ENCODE data around the gene CARMIL1.

Gene CARMIL1

GRCh38 chr6:25645916-25646315, 366.7 kb downstream of the CARMIL1 start:
- H3K9ac ChIP-seq (ENCODE audit: low read depth, low read length, poor library complexity, severe bottlenecking), result no peak overlapping the region
- no peaks in the 10 kb centered on the region for H3K27me3 ChIP-seq (ENCODE audit: insufficient read depth, low read length, poor library complexity, severe bottlenecking)
- no peak overlapping the region for H3K4me3 ChIP-seq (ENCODE audit: low read length, poor library complexity, severe bottlenecking)
- H3F3A ChIP-seq (ENCODE audit: low read depth), result no peaks in the 10 kb centered on the region
- H3K36me3 ChIP-seq (ENCODE audit: insufficient read depth, low read length), result no peaks in the 10 kb centered on the region
- H3K4me1 ChIP-seq (ENCODE audit: insufficient read depth, low read length, poor library complexity, severe bottlenecking), result no peaks in the 10 kb centered on the region
- no peaks in the 10 kb centered on the region for H4K20me1 ChIP-seq (ENCODE audit: insufficient read depth, low read length, poor library complexity, severe bottlenecking)
- no peaks in the 10 kb centered on the region for H3K9me3 ChIP-seq (ENCODE audit: insufficient read depth, low read depth, low read length)
- no peak overlapping the region for H2AFZ ChIP-seq (ENCODE audit: low read length)
- no peak for TF ChIP-seq CTCF (conservative IDR thresholded peaks at IDR 0.05; ENCODE audit: low read length)
- TF ChIP-seq EZH2phosphoT487 (IDR thresholded peaks at IDR 0.05; ENCODE audit: borderline replicate concordance), result no peak
- no peaks in the 10 kb centered on the region for H3K79me2 ChIP-seq (ENCODE audit: insufficient read depth, low read length)
- H3K4me2 ChIP-seq (ENCODE audit: low read depth, low read length, poor library complexity, severe bottlenecking), result no peak overlapping the region
- no peaks in the 10 kb centered on the region for H3K9me2 ChIP-seq (replicated peaks; ENCODE audit: low read depth, low read length)

- Histone ChIP-seq H3K27me3 (ENCODE audit: insufficient read depth, low read length, poor library complexity, severe bottlenecking) (no peaks in the 10 kb centered on the region), H3K4me2 (ENCODE audit: low read depth, low read length, poor library complexity, severe bottlenecking) (no peak overlapping the region), H3K4me3 (ENCODE audit: low read length, poor library complexity, severe bottlenecking) (no peak overlapping the region), H3K9ac (ENCODE audit: low read depth, low read length, poor library complexity, severe bottlenecking) (no peak overlapping the region), H3K4me1 (ENCODE audit: insufficient read depth, low read length, poor library complexity, severe bottlenecking) (no peaks in the 10 kb centered on the region), H3K36me3 (ENCODE audit: insufficient read depth, low read length) (no peaks in the 10 kb centered on the region), H3K79me2 (ENCODE audit: insufficient read depth, low read length) (no peaks in the 10 kb centered on the region), H3F3A (ENCODE audit: low read depth) (no peaks in the 10 kb centered on the region), H3K9me2 (replicated peaks; ENCODE audit: low read depth, low read length) (no peaks in the 10 kb centered on the region), H3K9me3 (ENCODE audit: insufficient read depth, low read depth, low read length) (no peaks in the 10 kb centered on the region), H4K20me1 (ENCODE audit: insufficient read depth, low read length, poor library complexity, severe bottlenecking) (no peaks in the 10 kb centered on the region), H2AFZ (ENCODE audit: low read length) (no peak overlapping the region)
- TF ChIP-seq EZH2phosphoT487 (IDR thresholded peaks at IDR 0.05; ENCODE audit: borderline replicate concordance) (no peak), CTCF (conservative IDR thresholded peaks at IDR 0.05; ENCODE audit: low read length) (no peak)
Observed at GRCh38 chr6:25649611-25650010, 370.4 kb downstream of the CARMIL1 start.

GRCh38 chr6:25652007-25652515, 372.9 kb downstream of the CARMIL1 start, which contains the start of gene SCGN:
SCGN (plus strand) TSS chr6:25652215; CDS start chr6:25652404, 189 bp downstream.
- no peaks in the 10 kb centered on the region for H3K9me3 ChIP-seq (ENCODE audit: insufficient read depth, low read depth, low read length)
- H3K27me3 ChIP-seq (ENCODE audit: insufficient read depth, low read length, poor library complexity, severe bottlenecking), result no peaks in the 10 kb centered on the region
- no peak within 1 kb of the TSS for H3K4me3 ChIP-seq (ENCODE audit: low read length, poor library complexity, severe bottlenecking)

More at GRCh38 chr6:25652007-25652515, 372.9 kb downstream of the CARMIL1 start, which contains the start of gene SCGN:
- Histone ChIP-seq H3K9me2 (replicated peaks; ENCODE audit: low read depth, low read length) (no peaks in the 10 kb centered on the region), H3K36me3 (ENCODE audit: insufficient read depth, low read length) (no peaks in the 10 kb centered on the region), H3K79me2 (ENCODE audit: insufficient read depth, low read length) (no peaks in the 10 kb centered on the region), H3K9ac (ENCODE audit: low read depth, low read length, poor library complexity, severe bottlenecking) (no peak within 1 kb of the TSS), H3F3A (ENCODE audit: low read depth) (no peaks in the 10 kb centered on the region), H3K4me2 (ENCODE audit: low read depth, low read length, poor library complexity, severe bottlenecking) (no peak within 1 kb of the TSS), H4K20me1 (ENCODE audit: insufficient read depth, low read length, poor library complexity, severe bottlenecking) (no peaks in the 10 kb centered on the region), H3K4me1 (ENCODE audit: insufficient read depth, low read length, poor library complexity, severe bottlenecking) (no peaks in the 10 kb centered on the region), H2AFZ (ENCODE audit: low read length) (no peak within 1 kb of the TSS)
- TF ChIP-seq EZH2phosphoT487 (IDR thresholded peaks at IDR 0.05; ENCODE audit: borderline replicate concordance) (no peak), CTCF (conservative IDR thresholded peaks at IDR 0.05; ENCODE audit: low read length) (no peak)
